GM18517 (cell line): ENCODE data around the gene SH3GL2.

Source experiments
- ATAC-seq: cut with Tn5 transposase; IDR thresholded peaks from one replicate; pipeline ENCODE4 v1.9.1; 2021; ENCODE audit warnings: mild to moderate bottlenecking, moderate library complexity; ENCODE audit not compliant: unreplicated experiment

SH3GL2 gene

DNA sequence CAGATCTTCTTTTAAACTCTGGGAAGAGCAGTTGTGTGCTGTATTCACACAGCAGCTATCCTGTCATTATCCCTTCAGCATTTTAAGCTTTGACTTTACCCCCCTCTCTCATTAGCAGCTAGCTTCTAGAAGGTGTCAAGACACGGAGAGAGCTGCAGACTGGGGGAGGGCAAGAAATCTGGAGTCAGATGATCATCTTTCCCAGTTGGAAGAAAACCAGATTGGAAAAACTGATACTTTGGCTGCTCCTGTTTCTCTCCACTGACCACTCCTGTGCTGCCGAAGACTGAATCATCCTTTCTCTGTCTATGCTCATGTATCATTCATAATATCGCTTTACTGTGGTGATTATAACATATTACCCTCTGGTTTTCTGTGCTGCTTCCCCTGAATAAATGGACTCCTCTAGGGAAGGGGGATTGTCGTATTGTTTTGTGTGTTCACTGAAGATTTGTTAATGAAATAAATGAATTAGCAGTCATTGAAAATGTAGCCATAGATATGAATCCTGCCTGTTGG lies 75.1 kb downstream of the SH3GL2 start:
- ATAC-seq = no peak

- ATAC-seq = no peak
Measured at GRCh38 chr9:17656889-17657288, 78.0 kb downstream of the SH3GL2 start.

- no peak for ATAC-seq
Measured at GRCh38 chr9:17658237-17658636, 79.4 kb downstream of the SH3GL2 start.

DNA sequence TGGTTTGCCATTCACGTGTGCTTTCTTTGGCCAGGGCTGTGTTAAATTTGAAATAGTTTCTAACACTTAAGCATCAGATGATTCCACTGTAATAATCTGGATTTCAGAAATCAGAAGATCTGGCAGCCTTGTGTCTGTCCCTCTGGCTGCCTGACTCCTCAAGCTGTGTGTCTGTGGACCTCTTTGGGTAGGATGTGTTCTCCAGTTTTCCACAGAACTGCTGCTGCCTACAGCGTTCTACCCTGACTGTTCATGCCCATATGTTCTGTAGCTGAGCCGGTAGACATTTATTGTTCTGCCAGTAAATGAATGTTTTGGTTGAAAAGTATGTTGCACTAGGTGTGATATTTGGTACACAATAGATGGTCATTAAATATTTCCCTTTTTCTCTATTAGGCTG lies 81.3 kb downstream of the SH3GL2 start:
- ATAC-seq = no peak

GRCh38 chr9:17665450-17665849 lies 86.6 kb downstream of the SH3GL2 start:
- ATAC-seq = no peak

- ATAC-seq = no peak
Measured at GRCh38 chr9:17669206-17669605, 90.3 kb downstream of the SH3GL2 start.

- no peak for ATAC-seq
Measured at GRCh38 chr9:17682684-17683083, 103.8 kb downstream of the SH3GL2 start.

- ATAC-seq = no peak
Measured at GRCh38 chr9:17688834-17689233, 110.0 kb downstream of the SH3GL2 start.

DNA sequence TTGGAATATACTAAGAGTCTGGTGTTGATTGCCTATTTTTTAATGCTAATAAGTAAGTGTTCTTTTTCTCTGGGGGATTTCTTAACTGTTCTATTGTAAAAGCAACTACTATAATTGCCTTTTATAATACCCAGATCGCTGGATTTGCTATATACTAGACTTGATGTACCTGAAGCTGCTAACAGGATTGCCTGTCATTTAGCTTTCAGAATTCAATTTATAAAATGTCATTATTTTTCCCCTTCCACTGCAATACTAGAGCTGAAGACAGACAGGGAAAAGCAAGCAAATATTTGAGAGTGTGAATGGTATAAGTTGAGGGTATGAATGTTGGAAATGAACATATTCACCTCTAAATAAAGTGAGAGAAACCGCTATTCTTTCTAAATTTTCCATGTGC lies 115.5 kb downstream of the SH3GL2 start:
- ATAC-seq = no peak

DNA sequence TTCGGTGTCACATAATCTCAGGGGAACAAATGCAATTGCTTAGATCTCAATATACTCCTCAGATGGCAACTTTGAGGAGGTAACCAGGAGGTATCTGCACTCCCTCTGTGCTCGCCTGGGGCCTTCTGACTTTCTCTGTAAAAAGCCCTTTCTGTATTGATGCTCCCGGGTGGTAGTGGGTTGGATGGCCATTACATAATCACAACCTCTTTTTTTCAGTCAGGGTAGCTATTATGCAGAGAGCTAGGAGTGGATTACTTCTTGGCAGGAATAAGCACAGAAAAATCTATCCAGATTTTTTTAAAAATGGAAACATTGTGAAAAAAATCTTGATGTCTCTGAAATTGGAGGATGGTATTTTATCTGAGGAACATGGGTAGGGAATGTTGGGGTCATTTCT lies 116.6 kb downstream of the SH3GL2 start:
- no peak for ATAC-seq

DNA sequence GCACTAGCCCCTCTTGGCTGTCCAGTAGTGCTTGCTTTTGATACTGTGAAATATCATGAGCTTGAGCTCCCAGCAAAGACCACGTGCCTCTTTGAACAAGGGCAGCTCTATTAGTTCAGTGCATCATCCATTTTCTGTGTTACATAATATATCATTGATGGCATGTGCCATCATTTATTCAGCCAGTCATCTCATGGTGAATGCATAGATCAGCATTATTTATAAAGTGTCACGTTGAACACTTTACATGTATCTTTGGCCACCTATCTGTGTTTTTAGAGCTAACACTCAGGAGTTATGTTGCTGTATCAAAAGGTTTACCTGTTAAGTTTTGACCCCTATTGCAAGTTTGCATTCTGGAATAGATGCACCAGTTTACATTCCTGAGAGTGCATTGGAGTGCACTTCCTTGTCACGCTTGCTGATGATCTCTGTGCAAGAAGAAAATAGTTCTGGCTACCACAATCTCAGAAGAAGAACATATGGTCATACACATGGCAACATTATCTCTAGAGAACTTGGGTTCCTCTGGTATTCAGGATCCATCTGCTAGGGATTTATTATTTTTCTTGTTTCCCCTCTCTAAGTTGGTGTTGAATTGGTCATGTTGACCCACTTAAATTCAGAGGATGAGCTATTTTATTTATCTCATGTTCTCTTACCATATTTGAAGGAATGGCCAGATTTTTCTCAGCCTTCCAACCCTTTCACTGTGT lies 120.9 kb downstream of the SH3GL2 start:
- no peak for ATAC-seq

DNA sequence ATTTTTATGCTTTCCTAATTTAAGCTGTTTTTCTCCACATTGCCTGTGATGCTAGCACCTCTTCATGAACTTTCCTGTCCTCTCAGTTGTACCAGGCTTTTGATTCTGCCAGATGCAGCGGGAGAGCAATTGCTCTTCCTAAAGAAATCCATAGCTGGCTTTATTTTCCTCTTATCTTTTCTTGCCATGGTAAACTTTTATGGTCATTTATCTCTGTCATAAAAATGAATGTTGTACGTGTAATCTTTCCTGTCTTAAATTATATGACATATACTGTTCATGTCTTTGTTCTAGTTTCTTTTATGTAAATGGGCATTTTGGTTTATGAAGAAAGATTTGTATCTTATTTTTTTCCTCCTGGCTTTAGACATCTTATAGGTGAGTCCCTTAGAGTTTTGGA lies 127.5 kb downstream of the SH3GL2 start:
- ATAC-seq = no peak

DNA sequence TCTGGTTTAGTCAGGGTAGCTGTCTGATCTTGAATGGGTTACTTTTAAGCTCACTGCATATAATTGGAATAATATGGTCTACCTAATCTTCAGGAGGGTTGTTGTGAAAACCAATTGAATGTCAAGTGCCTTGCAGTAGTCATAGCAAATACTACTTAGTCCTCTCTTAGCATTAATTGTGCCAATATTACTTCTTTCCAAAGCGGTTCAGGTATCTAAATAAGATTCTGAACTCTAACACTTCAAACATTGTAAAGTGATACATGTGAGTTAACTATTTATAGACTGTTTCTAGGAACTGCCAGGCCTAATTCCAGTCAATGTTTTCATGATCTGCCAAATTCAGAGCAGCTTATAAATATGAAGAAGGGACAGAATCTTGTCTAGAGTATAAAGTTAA lies 140.2 kb downstream of the SH3GL2 start:
- no peak for ATAC-seq

- ATAC-seq = no peak
Measured at GRCh38 chr9:17721954-17722353, 143.1 kb downstream of the SH3GL2 start.

- ATAC-seq = no peak
Measured at GRCh38 chr9:17723656-17724055, 144.8 kb downstream of the SH3GL2 start.

DNA sequence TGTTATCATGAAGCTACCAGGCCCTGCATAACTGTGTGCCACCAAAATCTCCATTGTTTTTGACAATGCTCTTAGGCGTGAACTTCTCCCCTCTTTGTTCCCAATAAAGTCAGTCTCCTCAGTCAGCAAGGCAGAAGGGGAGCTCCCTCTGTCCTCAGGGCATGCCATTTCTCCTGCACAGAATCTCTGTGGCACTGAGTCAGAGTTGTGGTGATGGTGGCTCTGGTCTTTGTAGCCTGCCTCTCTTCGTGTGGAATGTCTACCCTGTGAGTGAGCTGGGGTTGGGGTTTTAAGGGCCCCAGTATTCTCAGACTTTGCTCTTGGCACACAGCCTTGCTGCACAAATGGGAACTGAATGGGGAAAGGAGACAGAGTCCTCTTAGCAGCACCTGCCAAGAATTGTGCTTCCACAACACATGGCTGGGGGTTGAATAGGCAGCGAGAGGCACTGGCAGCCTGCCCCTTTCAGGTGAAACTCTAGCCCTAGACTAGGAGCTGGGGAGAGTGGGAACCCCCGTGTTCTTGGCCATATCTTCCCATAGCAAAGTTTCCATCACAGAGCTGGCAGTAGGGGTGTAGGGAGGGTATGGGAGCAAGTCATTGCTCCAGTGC lies 146.6 kb downstream of the SH3GL2 start:
- ATAC-seq = no peak

- no peak for ATAC-seq
Measured at GRCh38 chr9:17726298-17726697, 147.4 kb downstream of the SH3GL2 start.

GRCh38 chr9:17730899-17731298 lies 152.0 kb downstream of the SH3GL2 start:
- ATAC-seq = no peak

DNA sequence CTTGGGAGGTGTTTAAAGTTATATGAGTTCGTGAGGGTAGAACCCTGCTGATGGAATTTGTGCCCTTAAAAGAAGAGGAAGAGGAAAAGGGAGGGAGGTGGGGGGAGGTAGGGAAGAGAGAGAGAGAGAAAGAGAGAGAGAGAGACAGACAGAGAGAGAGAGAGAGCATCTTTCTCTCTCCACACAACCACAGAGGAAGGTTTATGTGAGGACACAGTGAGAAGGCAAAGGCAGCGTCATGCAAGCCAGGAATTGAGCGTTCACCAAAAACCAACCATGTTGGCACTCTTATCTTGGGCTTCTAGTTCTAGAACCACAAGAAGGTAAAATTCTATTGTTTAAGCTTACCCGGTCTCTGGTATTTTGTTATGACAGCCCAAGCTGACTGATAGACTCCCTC lies 152.4 kb downstream of the SH3GL2 start:
- ATAC-seq = no peak

DNA sequence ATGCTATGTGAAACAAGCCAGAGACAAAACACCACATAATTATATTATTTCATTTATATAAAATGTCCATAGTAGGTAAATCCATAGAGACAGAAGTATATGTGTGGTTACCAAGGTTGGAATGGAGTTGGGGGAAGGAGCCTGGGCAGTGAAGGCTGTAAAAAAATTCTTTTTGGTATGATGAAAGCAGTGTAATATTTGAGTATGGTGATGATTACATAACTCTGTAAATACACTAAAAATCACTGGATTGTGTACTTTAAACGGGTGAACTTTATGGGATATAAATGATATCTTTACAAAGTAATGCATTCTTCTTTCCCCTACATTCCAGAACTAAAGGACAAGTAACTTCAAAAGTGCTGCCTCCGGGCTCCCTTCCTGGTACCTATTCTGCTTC lies 155.8 kb downstream of the SH3GL2 start:
- no peak for ATAC-seq

DNA sequence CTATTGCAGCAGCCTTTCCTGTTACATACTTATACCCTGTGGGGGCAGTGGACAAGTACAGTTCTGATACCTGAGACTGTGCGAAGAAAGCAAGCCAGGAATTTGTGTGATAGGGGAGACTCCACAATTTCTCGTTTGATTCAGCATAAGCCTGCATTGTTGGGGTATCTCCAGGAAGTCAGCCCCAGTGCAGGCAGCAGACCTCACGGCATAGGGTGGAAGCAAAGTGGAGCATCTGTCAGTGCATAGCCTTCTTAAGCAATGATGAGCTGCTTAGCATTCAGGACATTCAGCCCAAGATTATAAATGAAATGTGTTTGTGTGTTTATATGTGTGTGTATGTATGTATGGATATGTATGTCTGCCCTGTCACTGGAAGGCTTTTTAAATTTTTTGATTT lies 157.0 kb downstream of the SH3GL2 start:
- no peak for ATAC-seq

DNA sequence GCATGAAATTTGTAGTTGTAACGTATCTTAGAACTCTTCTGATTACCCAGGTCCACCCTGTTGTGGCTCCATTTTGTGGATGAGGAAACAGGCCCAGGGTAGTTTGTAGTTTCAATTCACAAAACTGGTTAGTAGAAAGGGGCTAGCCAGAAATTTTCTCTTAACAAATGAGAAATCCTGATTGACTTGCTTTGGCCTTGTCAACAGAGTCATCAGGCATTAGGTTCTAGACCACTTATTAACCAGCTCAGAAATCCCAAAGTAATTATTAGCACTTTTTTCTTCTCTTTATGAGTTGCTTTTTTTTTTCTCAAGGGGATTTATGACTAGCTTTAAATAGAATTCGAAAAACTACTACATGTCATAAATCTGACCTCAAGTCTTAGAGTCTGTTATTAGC lies 160.2 kb downstream of the SH3GL2 start:
- ATAC-seq = no peak

DNA sequence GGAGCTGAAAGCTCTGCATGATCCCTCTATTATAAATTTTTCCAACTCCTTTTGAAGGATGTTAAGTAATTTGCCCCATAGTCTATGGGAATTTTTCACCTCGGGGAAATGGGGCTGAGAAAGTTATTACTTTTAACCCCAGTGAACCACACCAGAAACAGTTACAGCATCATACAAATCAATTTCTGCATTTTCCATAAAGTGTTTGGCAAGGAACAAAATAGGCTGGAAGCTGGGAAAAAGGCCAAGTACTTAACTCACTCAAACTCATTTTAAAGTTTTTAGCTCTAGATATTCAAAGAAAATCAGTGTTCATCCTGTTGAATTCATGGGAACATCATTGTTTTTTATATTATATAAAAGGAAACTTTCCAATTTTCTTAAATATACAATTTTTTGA lies 160.9 kb downstream of the SH3GL2 start:
- ATAC-seq = no peak
